NCI-H2227 (cell line): Measurements from ENCODE around the gene NF1.
"Not testable (repeated sequence)": the region's sequence is repeated elsewhere in the genome, so short reads cannot be mapped to it uniquely, and the experiment has no call there.

Source experiments
- DNase-seq: peaks from one replicate; lab custom pipeline; 2025; ENCODE audit not compliant: unreplicated experiment; lab: John Stamatoyannopoulos, UW

The NF1 gene

GRCh38 chr17:31094600-31095235, at the start of gene NF1:
Gene NF1, plus strand, starts transcription at chr17:31094977. Its CDS starts 333 bp downstream, at chr17:31095310.
- peak; percentile 95 for DNase-seq

DNA sequence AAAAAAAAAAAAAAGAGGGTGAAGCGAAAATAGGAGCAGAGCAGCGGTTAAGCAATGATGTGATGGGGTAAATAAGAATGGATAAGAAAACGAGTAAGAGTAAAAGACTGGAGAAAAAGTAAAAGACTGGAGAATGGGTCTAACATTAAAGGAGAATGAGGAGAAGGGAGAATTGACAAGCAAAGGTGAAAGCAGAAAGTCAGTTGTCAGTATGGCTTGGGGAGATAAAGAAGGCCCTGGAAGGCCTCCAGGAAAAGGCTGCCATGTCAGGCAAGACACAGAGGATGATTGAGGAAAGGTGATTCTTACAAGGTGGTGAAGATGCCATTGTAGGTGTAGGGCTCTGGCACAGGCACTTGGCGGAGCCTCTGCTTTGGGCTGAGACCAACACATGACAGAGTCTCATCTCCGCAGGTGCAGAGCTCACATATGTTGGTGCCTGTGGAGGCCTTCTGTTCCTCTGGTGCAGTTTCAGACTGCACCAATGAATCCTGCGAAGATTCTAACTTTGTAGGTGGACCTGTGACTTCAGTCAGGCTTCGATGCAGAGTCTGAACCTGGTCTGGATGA, 47.8 kb upstream of the NF1 start:
- DNase-seq = not testable (repeated sequence)

DNA sequence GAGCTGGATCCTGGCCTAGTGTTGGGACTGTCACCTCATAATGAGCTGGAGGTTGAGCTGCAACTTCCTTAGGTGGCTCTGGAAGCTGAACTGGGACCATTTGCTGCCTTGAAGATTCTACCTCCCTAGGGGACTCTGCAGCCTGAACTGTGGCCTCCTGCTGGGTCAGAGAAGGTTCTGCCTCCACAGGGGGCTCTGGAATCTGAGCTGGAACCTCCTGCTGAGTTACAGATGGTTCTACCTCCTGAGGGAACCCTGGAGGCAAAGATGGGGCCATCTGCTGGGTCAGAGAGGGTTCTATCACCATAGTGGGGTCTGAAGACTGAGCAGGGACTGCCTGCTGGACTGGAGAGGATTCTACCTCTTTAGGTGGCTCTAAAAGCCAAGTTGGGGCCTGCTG, 46.6 kb upstream of the NF1 start:
- DNase-seq = no peak

DNA sequence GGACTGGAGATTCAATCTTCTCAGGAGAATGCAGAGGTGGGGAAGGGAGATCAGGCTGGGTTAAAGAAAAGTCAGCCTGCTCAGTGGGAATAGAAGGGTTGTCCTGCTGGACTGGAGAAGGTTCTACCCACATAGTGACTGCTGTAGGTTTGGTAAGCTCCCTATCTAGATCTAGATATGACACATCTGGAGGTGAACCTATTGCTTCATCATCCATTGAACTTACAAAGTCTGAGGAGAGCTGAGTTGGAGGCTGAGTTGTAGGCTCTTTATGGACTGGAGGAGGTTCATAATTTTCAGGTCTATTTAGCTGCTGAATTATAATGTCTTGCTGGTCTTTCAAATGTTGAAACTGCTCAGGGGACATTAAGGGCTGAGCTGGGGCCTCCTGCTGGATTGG, 46.0 kb upstream of the NF1 start:
- DNase-seq = no peak

- DNase-seq = no peak
Measured at GRCh38 chr17:31050948-31051347, 43.8 kb upstream of the NF1 start.

GRCh38 chr17:31051506-31051905, 43.3 kb upstream of the NF1 start:
- DNase-seq = no peak

DNA sequence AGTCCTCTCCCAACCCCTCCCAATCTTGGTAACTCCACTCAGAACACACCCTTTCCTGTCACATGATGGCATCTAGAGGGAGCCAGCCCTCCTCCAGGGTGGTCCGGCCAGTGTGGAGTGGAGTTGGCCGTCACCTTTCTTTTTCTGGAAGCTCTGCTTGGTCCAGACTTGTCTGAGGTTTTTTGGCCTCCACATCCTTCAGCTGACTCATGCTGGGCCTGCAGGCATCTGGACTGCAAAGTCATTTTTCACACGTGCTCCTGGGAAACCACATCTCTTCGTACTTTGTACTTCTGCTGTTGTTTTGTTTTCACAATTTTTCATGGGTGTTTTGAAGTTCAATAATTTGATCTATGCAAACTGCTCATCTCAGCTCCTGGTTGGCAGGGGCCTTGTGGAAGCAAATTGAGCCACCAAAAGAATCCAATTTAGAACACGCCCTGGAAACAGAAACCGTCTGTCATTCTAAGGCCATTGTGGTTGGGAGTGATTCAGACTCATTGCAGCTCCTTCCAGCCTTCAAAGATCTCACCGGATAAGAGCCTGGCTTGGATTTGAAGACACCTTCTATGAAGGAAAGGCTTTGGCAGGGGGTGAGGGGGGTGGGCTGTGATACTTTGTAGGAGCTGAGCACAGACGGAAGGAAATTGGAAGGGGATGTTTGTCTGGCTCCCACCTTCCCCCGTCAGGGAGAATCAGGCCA, 42.4 kb upstream of the NF1 start:
- DNase-seq = no peak

- DNase-seq = no peak
Measured at GRCh38 chr17:31053071-31053470, 41.7 kb upstream of the NF1 start.

GRCh38 chr17:31054761-31055160, 40.0 kb upstream of the NF1 start:
- no peak for DNase-seq

GRCh38 chr17:31058976-31059375, 35.8 kb upstream of the NF1 start:
- DNase-seq = no peak

DNA sequence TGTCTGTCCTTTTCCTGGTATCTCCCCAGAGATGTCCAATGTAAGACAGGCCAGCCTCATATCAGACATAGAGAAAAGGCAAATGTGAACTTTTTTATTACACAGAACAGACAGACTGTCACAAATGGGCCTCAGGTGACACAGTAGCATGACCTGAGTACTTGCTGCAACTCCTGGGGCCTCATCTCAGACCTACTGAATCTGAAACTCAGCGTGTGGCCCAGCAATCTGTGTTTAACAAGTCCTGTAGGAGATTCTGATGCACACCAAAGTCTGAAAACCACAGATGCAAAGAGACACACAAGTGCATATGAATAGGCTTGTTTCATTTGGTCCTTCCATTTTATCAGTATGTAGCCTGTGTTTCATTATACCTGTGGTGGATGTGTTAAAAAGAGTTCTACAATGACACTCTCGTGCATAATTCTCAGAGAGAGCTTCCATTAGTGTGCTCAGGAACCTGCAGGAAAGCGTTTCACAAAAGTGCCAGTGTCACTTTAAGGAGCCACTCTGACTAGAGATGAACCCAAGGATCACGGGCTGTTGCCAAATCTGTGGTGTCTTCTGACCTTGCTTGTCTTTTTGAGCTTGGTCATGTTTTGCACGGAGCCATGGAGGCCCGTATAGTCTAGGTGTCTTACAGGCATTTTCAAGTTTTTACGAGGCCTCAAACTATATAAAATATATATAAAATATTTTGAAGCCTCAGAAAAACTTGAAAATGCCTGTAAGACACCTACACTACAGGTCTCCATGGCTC, 33.8 kb upstream of the NF1 start:
- no peak for DNase-seq

GRCh38 chr17:31061678-31062077, 33.1 kb upstream of the NF1 start:
- no peak for DNase-seq

DNA sequence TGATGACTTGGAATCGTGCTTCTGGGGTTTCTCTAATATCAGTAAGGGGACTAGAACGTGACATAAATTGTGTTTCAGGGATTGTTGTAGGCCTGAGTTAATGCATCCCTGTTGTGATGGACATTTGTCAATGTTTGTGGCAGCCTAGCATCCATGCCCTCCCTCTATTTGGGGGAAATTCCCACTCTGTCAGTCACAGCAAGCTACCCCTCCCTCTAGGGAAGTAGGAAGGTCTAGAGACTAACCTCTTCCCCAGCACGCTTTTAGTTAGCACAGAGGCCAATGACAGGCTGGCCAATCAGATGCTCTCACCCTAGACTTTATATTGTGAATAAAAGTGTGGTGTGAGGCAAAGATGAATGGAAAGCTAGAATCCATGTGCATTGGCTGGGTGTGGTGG, 32.4 kb upstream of the NF1 start:
- no peak for DNase-seq

GRCh38 chr17:31064707-31065106, 30.1 kb upstream of the NF1 start:
- no peak for DNase-seq

GRCh38 chr17:31067691-31068184, 27.0 kb upstream of the NF1 start:
- DNase-seq = peak; percentile 6

DNA sequence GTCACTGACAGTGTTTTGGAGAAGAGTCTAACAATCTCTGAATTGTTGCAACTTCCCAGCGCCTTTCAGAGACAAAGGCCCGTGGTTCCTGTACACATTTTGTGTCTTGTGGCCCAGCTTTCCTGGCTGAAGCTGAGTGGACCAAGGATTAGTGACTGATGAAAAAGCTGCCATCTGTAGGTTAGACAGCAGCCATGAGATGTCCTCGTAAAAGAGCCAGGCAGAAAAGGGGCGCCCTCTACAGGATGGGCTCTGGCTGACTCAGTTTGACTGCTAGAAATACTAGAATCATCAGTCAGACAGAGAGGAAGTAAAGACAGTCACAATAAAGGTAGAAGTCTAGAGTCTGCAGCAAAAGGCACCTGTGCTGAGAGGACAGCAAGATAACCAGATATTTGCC, 26.5 kb upstream of the NF1 start:
- DNase-seq = no peak

DNA sequence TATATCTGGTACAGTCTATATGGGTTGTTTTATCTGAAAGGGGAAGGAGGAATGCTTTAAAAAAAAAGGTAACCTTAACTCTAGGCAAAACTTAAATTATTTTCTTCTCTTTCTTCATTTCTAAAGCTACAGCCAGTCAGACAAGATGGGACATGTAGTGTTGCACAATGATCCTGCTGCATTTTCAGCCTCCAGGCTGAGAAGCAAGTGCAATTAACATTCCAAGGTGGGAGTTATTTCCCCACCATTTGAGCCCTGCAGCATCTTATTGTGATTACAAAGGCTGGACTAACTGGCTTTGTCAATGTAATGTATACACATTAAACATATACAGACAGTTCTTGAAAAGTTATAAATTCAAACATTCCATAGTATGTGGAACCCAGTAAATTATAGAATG, 22.6 kb upstream of the NF1 start:
- DNase-seq = peak; percentile 2

DNA sequence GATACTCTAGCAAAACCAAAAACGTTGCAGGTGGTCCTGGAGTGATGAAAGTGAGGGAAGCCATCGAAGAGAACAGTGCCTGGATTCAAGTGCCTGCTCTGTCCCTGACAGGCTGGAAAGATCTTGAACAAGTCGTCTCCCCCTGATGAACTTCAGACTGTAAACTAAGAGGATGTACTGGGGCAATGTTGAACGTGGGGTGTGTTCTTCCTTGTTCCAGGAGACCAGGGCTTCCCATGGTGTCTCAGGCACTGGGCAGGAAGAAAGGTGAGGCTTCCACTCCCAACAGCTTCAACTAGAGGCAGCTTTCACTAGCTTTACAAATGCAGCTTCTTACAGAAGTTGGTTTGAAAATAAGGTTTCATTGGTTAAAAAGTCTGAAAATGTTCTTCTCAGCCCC, 21.4 kb upstream of the NF1 start:
- DNase-seq = no peak

DNA sequence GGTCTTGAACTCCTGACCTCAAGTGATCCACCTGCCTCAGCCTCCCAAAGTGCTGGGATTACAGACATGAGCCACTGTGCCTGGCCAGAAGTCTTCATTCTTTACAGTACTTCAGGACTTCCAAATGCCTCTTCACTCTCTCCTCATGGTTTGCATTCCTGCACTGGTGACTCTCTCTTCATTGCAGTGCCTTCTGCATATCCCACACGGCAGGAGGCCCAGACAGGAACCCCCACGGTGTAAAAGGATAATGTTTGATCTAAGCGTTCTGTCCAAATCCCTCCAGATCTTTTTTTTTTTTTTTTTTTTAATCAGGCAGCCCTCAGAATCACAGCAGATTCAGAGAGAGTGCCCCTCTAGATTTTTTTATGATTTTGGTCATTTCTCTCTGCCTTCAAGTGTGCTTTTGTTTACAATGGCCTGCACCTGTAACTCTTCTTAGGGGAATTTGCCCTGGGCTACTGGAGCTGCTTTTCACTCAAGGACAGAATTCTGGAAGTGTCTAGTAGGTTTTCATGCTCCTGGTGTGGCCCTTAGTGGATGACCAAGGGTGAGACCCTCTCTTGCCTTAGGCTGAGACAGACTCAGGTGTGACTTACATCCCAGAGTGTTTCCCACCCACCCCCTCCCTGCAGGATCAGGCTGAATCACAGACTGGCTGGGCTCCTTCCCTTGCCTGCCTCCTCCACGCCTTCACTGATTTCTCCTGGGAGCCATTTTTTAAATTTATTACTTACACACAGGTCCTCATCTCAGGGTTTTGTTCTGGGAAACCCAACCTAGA, 19.8 kb upstream of the NF1 start:
- DNase-seq = no peak

DNA sequence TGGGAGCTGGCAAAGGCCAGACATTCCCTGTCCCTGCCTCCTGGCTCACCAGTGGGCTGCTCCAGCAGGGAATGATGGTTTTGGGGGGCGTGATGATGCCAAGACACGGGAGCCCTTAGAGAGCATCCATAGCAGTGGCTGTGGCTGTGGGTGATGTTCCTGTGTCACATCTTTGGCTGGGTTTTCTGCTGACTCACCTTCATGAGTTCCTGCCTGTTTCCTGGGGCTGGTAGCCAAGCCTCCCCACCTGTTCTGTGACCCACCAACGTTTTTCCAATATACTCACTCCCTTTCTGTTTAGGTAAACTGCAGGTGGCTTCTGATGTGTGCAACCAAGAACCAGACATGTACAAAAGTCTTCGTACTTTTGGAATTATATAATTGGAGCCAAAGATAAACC, 16.5 kb upstream of the NF1 start:
- DNase-seq = no peak

GRCh38 chr17:31079731-31080130, 15.0 kb upstream of the NF1 start:
- no peak for DNase-seq
